ENCODE results near the gene ZSCAN10.

Gene ZSCAN10

GRCh38 chr16:3046641-3047386 is 52.3 kb downstream of the ZSCAN10 start:
- DNase-seq (ENCODE audit: low read depth), result no peak

DNA sequence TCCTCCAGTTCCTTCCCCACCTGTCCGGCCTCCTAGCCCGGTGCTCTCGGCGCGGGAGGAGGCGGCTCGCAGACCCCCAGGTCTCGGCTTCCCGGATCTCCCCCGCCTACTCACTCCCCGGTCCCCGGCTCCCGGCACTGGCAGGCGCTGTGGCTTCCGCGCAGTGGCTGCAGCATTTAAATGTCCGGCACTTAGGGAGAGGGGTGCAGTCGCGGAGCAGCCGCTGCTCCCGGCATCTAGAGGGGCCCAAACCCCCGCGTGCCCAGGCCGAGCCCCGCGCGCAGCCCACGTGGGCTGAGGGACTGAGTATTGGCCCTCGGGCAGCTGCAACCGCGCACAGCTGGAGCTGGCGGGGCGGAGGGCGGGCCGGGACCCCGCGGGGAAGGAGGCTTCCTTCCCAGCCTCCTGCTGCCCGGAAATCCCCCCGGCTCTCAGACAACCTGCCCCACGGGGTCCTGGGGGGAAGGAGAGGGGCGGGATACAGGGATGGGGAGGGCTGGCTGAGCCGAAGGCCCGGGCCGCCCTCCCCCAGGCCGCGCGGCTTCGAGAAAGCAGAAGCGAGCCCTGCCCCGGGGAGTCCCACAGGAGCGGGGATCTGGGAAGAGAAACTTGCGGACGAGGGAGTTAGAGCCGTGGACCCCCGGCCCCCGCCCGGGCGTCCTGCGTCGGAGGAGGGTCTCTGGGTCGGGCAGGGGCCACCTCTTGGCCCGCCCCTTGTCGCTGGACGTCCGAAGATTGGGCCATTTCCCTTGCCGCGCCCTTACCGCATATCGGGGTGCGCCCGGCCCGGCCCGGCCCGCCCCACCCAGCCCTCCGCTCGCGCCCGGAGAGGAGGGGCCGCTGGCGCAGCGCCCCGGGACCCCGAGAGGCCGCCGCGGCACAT is 53.1 kb downstream of the ZSCAN10 start, which contains the start of gene MMP25:
Gene MMP25, plus strand, starts transcription at position 804 of the 883 bp plus-strand sequence. CDS start 357 bp downstream, outside the sequence.
- no peak for DNase-seq (ENCODE audit: low read depth)

- no peak for DNase-seq (ENCODE audit: low read depth)
Observed at GRCh38 chr16:3044708-3045107, 54.4 kb downstream of the ZSCAN10 start.

DNA sequence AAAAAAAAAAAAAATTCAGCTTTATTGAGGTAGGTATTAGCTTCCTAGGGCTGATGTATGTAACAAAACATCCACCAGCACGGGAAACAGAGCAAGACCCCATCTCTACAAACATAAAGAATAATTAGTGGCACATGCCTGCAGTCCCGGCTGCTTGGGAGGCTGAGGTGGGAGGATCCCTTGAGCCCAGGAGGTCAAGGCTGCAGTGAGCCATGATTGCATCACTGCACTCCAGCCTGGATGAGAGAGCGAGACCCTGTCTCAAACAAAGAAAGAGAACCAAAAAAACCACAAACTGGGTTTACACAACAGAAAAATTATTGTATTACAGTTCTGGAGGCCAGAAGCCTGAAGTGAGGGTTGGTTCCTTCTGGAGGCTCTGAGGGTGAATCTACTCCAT is 56.7 kb downstream of the ZSCAN10 start:
- no peak for DNase-seq (ENCODE audit: low read depth)

- DNase-seq (ENCODE audit: low read depth), result no peak
Observed at GRCh38 chr16:3038896-3039295, 60.2 kb downstream of the ZSCAN10 start.

Measured in activated T-cell treated with anti-CD3 and anti-CD28 coated beads for 48 hours (primary cell).